Stimulated activated CD4-positive, alpha-beta T cell treated with anti-CD3 and anti-CD28 coated beads, Interleukin-4, amount 100 ng/mL, for 24 hours (primary cell): ENCODE results near the gene DLK1.

Experiments used
- DNase-seq: peaks from one replicate; pipeline ENCODE4 v3.0.0-alpha.2; 2020

DLK1 gene

DNA sequence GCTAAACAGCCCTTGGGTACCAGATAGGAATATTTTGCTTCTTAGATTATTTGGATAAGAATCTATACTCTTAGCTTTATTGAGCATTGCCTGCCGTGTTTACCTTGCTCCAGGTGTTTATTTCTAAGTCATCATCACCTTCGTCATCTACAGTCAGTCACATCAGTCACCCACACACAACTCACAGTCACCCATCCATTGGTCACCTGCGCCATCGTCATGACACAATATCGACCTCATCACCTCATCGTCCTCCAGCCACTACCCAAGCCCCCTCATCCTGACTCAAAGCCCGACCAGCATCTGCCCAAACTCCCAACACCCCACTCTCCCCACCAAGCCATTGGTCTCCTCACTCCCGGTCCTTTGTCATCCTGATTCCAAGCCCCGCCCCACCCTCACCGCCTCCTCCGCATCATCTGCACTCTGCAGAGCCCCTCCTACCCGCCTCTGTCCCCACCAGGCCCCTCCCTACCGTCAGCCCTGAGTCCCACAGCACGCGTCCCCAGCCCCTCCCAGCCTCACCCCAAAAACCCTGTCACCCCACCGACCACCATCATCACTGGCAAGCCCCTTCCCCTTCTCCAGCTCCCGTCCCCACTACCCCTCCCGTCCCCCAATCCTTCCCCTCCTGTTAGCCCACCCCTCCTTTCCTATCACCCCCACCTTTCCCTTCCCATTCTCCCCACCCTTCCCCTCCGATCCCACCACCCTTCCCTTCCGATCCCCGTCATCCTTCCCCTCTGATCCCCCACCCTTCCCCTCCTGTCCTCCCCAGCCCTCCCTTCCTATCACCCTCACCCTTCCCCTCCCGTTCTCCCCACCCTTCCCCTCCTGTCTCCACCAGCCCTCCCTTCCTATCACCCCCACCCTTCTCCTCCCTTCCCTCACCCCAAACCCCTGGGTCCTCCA, 9.8 kb downstream of the DLK1 start:
- DNase-seq, result no peak

DNA sequence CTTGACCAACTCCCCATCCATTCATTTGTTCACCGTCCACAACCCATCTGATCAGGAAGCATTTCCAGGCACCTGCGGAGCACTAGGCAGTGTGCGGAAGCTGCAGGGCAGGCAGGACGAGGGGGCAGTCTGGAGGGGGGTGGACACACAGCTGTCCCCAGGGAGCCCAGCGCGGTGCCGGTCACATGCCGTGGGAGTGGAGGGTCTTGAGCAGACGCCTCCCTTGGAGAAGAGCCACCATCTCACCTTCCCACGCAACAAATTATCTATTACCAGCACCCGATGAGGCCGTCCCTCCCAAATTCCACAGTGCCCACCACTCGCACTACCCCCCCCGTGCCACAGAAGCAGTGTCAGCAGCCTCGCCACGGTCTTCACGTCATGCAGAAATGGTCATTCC, 10.8 kb downstream of the DLK1 start:
- DNase-seq, result no peak

DNA sequence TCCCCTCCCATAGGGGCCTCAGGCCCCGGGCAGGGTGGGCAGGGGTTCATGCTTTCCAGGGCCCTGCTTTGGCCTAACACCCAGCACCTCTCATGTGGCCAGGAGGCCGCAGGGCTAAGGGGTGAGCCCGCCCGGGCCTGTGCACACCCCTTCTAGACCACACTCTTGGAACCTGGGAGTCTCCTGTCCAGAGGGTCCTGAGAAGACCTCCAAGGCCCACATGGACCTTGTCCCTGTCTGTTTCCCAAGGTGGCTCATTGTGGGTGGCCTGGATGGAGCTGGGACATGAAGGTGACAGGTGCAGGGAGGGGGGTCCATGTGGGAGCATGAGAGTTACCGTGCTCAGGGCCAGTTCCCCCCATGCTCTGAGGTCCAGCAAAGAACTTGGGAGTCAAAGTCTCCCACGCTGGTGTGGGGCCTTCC, 11.6 kb downstream of the DLK1 start:
- DNase-seq, result no peak

DNA sequence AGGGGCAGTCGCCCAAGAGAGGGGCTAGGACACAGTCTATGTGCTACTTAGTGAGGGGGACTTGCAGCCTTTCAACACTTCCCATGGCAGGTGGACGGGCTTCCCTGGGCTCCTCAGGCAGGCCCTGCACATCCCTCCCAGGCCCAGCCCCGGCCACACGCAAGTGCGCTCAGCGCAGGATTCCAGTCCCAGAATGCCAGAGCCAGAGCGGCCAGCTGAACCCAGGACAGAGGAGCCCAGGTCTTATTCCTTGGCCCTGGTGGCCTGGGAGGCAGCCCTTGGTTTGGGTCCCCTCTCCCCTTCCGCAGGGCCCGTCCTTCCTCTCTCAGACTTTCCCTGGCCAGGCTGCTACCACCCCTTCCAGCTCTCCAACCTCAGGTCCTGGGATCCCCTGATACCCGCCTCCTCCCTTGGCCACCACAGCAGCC, 12.0 kb downstream of the DLK1 start:
- DNase-seq, result no peak

DNA sequence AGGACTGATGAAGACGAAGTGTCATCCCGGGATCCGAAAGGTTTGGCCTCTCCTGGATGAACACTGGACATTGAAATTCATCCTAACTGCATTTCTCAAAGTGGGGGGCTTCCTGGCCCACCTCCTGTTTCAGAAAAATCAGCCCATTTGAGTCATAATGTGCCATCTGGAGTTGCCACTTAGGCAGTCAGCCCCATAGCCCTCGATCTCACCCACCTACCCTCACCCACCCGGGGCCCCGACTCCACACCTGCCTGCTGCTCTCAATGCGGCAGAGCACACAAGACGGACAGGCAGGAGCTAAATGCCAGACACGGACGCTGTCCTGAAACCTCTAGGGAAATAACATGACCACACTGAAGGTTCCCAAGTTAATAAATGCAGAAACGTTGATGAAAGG, 12.6 kb downstream of the DLK1 start:
- no peak for DNase-seq

DNA sequence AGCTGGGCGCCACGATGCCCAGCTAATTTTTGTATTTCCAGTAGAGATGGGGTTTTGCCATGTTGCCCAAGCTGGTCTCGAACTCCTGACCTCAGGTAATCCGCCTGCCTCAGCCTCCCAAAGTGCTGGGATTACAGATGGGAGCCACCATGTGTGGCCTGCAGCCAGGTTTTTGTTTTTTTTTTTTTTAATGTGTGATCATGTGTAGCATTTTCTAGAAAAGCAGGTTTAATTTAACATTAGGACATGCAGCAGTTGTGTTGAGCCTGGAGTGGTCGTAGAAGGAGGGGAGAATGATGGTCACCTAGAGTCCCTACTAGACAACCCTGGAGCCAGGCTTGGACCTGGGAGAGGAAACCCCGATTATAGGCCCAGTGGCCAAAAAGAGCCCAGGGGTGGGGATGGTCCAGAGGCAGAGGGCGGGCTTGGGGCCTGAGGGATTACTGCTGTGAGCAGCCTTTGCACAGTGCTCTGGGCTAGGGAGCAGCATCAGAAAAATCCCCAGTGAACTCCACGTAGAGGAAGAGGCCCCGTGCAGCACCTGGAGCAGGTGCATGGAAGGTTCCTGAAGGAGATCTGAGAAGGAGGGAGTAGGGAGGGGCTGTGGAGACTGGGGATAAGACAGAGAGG, 13.6 kb downstream of the DLK1 start:
- no peak for DNase-seq

DNA sequence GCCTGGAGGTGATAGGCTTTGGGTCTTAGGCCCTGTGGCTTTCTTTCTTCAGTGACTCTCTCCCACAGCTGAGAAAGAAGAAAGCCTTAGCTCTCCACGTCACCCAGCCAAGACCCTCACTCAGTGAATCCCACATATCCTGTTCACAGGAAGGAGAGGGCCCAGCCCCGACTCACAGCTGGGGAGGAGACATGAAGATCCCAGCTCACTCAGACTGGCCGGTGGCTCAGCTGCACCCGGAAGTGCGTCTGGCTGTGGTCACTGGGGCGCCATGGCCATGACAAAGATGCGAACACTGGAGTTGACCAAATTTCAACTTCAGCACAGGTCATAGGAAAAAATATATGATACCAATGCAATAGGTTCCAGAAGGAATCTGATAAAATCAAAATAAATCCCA, 14.2 kb downstream of the DLK1 start:
- no peak for DNase-seq

DNA sequence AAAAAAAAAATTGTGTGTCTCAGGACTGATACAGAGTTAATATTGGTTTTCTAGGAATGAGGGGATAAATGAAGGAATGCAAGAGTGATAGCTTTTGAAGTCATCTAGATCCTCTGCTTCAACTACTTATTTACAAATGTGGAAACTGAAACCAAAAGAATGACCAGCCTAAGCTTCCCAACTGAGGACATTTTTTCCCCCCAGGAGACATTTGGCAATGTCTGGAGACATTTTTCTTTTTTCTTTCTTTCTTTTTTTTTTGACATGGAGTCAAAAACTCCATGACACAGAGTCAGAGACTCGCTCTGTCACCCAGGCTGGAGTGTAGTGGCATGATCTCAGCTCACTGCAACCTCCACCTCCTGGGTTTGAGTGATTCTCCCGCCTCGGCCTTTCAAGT, 15.3 kb downstream of the DLK1 start:
- no peak for DNase-seq

DNA sequence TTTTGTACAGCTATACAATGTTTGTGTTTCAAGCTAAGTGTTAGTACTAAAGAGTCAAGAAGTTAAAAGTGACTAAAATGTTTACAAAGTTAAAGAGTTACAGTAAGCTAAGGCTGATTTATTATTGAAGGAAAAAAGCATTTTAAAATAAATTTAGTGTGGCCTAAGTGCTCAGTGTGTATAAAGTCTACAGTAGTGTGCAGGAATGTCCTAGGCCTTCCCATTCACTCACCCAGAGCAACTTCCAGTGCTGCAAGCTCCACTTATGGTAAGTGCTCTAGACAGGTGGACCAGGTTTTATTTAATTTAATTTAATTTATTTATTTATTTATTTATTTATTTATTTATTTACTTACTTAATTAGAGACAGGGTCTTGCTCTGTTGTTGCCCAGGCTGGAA, 19.6 kb downstream of the DLK1 start:
- DNase-seq, result no peak

DNA sequence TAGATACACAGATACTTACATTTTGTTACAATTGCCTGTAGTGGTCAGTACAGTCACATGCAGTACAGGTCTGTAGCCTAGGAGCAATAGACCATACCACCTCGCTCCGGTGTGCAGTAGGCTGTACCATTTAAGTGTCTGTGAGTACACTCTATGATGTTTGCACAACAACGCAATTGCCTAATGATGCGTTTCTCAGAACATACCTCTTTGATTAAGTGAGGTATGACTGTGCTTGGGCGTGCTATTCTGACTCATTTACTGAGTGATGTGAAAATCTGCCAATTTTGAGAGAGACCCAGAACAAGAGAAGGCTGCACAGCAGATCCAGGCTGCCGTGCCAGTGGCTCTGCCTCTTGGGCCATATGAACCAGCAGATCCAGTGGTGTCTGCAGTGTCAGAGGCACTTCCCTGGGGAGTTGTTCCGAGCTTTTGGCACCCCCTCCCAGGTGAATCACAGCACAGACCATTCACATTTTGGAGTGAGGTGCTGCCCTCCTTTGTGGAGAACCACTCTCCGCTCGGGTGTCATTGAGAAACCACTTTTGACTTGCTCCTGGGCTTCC, 20.4 kb downstream of the DLK1 start:
- no peak for DNase-seq

DNA sequence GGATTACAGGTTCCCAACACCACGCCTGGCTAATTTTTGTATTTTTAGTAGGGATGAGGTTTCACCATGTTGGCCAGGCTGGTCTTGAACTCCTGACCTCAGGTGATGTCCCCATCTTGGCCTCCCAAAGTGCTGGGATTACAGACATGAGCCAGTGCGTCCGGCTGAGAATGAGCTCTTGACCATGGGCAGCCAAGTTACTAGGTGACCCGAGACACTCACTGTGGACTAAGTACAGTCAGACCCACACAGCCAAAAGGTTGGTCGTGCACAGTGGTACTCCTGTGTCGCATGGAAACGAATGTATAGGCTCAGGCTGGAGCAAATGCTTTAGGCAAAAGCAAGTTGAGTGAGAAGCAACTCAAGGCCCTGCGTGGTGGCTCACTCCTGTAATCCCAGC, 21.0 kb downstream of the DLK1 start:
- DNase-seq, result no peak

DNA sequence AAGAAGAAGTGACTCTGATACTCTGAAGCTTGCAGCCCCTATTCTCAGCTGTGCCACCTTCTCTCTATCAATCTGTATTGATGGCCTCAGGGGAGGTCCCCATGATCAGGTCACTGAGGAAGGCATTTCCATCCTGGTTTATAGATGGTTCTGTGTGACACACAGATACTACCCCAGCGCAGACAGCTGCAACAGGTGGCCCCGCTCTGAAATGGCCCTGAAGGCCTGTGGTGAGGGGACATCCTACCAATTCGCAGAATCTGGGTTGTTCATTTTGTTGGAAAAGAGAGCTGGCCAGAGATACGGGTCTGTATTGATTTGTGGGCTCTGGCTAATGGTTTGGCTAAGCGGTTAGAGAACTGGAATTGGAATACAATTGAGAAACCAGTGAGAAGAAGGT, 21.7 kb downstream of the DLK1 start:
- DNase-seq, result no peak

DNA sequence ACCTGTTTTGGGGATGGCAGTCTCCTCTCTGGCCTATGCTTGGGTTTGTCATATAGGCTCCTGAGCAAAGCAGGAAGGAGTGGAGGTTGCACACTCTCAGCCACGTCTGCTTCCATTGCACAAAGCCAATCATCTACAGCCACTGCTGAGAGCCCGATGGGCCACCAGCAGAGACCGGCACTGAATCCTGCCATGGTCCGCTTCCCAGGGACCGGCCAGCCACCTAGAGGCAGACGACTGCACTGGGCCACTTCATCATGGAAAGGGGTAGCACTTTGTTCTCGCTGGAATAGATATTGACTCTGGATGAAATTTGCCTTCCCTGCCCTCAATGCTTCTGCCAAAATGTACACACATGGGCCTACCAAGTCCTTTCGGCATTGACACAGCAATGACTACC, 22.3 kb downstream of the DLK1 start:
- no peak for DNase-seq

DNA sequence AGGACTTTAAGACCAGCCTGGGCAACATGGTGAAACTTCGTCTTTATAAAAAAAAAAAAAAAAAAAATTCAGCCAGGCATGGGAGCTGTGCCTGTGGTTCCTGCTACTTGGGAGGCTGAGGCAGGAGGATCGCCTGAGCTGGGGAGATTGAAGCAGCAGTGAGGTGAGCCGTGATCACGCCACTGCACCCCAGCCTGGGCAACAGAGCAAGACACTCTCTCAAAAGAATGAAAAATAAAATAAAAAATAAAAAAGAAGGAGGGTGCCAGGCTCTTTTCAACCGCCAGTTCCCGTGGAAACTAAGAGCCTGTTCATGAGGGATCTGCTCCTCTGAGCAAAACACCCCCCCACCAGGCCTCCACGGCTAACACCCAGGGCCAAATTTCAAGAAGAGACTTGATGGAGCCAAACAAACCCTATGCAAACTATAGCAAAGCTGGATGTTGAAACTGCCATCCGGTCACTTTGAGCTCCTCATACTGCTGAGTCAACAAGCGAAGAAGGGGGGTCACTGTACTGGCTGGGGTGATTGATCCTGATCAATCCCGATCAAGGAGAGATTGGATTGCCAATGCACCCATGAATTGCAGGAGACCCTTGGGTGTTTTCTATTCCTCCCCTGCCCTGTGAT, 23.4 kb downstream of the DLK1 start:
- no peak for DNase-seq

DNA sequence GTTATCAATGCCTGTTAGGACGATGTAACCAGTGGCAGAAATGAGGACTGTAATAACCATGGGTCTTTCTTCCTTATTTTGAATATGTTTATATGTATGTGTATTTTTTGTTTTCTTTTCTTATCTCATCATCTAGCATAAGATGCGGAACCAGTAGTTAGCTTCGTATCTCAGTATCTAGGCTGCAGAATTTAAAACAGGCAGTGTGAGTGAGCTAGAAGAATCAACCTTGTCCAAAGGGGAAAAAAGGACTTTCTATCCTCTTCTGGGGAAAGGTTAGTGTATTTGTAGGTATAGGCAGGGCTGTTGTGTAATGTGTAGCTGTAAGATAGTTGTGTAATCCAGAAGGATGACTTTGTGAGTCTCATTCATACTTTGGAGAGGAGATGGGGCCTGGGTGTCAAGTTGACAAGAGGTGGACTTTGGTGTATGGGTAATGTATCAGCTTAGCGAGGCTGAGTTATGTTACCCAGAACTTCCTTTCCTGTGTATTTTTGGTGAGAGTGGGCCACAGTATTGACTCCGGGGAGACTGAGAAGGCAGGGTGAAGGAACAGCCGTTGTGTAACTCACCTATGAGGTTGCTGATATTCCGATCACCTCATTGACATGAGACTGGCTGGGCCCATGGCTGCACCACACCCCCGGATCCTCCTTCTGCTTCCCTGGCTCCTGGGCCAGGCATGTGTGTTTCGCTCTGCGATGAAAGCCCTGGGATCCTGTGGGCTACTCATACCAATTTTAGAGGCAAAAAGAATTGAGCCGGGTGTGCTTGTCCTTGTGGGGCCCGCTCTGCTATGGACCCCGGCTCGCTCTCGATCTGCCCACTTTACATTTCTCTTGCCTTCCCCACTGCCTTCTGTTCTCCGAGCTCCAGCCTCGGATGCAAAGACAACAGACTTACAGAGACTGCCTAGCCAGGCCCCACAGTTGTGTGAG, 24.3 kb downstream of the DLK1 start:
- no peak for DNase-seq

DNA sequence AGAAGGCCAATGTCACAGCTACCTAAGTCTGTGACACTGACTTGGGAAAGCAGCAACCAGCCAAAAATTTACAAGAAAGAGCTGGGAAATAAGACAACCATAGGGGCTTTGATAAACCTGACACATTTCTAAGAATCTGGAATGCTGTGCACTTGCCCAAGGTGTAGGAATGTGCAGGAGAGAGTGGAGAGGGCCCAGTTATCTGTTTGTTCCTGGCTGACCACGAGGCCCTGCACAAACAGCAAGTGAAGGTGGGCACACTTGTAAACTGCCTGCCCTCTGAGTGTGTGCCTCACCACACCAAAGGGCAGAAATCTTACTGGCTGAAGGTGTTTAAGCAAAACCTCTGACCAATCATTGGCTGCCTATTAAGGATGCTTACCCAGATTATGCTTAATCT, 27.3 kb downstream of the DLK1 start:
- no peak for DNase-seq

DNA sequence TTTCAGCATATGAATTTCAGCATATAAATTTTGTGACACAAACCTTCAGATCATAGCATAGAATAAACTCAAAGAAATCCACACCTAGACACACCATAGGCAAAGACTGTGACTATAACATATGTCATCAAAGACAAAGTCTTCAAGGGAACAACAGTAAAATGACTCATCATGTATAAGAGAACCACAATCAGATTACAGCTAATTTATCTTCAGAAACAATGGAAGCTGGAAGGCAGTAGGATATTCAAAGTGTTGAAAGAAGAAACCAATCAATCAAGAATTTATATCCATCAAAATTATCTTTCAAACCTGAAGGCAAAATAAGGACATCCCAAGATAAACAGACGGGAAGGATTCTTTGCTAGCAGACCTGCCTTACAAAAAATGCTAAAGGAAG, 29.0 kb downstream of the DLK1 start:
- no peak for DNase-seq

DNA sequence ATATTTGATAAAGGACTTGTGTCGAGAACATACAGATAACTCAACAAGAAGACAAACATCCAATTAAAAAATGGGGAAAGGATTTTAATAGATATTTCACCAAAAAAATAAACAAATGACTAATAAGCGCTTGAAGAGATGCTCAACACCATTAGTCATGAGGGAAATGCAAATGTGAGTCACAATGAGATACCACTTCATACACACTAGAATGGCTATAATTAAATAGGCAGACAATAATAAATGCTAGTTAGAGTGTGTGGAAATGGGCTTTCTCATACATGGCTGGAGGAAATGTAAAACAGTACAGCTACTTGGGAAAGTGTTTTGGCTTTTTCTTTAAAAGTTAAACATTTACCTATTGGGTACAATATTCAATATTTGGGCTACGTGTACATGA, 34.8 kb downstream of the DLK1 start:
- DNase-seq, result no peak

DNA sequence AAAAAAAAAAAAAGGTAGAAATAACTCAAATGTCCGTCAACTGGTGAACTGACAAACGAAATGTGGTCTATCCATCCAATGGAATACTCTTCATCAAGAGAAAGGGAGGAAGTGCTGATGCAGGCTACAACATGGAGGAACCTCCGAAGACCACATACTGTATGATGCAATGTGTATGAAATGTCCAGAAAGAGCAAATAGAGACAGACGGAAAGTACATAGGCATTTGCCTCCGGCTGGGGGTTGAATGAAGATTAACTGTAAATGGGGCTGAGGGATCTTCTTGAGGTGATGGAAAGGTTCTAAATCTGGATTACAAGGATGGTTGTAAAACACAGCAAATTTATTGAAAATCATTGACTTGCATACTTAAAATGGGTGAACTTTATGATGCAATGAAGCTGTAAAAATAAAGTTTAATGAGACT, 35.4 kb downstream of the DLK1 start:
- no peak for DNase-seq

DNA sequence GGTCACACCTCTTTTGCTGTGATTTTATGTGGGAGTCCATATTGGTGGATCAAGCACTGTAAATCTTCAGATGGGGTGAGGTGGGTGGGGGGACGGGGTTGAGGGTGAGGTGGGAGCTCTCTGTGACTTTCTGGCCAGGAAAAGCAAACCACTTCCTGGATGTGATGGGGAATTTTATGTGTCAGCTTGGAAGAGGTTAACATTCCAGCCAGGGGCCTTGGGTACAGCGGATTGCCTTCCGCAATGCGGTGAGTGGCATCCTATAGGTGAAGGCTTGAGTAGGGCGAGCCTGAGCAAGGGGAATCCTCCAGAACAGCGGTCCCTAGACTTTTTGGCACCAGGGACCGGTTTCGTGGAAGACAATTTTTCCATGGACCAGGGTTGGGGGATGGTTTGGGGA, 36.2 kb downstream of the DLK1 start:
- no peak for DNase-seq

DNA sequence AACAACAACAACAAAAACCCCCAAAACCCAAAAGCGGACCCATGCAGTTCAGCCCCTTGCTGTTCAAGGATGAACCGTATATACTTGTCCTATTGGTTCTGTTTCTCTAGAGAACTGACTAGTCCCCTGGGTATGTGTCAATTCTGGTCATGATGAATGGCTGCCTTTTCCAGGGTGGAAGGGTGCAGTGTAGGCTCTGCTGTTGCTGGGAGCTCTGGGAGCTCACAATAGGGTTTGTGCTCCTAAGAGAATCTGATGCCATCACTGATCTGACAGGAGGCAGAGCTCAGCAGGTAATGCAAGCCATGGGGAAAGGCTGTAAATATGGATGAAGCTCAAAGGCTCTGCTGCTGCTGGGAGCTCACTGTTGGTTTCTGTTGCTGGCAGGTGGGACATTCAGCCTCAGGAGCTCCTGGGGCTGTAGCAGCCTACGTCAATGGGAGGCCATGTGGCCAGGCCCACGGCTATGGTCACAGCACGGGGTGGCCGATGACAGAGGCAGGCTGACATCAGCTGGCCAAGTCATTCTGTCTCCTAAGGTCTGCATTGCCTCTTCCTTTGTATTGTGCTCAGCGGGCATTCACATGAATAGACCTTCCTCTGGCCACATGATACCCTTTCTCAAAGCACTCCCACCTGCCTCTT, 37.9 kb downstream of the DLK1 start:
- DNase-seq, result no peak

DNA sequence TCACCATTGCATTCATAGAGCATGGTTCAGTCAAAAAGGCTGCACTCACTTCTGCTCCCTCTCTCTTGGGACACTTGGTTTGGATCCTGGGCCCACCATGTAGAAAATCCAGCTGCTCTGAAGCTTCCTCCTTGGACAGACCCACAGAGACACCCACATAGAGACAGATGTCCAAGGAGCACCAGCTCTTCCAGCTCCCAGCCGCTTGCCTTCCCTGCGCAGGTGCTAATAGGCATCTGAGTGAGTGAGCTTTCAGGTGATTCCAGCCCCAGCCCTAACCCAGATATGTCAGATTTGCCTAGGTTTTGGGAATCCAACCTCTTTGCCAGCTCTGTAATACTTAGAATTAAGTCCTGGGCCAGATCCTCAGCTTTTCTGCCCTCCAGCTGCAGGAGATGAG, 38.6 kb downstream of the DLK1 start:
- DNase-seq, result no peak
